BLaER1 treated with 17β-estradiol and CSF1 and Interleukin-3, amounts not matched to agents 10 nM and 100 nM (cell line): ENCODE measurements around the gene CCL25.

Source experiments
- H3K27ac ChIP-seq, 11 experiments: shearing (Covaris generic); formaldehyde crosslinking; 2 replicates each; pipeline ENCODE4 v1.8.1; 2022
- H3K27me3 ChIP-seq, 11 experiments: shearing (Covaris generic); formaldehyde crosslinking; 2 replicates each; pipeline ENCODE4 v1.8.1; 2022
- H3K36me3 ChIP-seq, 11 experiments: shearing (Covaris generic); formaldehyde crosslinking; 2 replicates each; pipeline ENCODE4 v1.8.1; 2022
- H3K4me1 ChIP-seq, 10 experiments: shearing (Covaris generic); formaldehyde crosslinking; 2 replicates each; pipeline ENCODE4 v1.8.1; 2022
- H3K4me2 ChIP-seq, 11 experiments: shearing (Covaris generic); formaldehyde crosslinking; 2 replicates each; pipeline ENCODE4 v1.8.1; 2022
- H3K4me3 ChIP-seq, 10 experiments: shearing (Covaris generic); formaldehyde crosslinking; 2 replicates each; pipeline ENCODE4 v1.8.1; 2022
- H3K9ac ChIP-seq, 11 experiments: shearing (Covaris generic); formaldehyde crosslinking; 2 replicates each; pipeline ENCODE4 v1.8.1; 2022
- H3K9me3 ChIP-seq, 11 experiments: shearing (Covaris generic); formaldehyde crosslinking; replicated peaks in 1 of 11; 2 replicates each; pipeline ENCODE4 v1.8.1; 2022
- H4K20me1 ChIP-seq, 11 experiments: shearing (Covaris generic); formaldehyde crosslinking; 2 replicates each; pipeline ENCODE4 v1.8.1; 2022
- Cebpa-rat ChIP-seq, 11 experiments: shearing (Covaris generic); IDR thresholded peaks; 2 replicates each; pipeline ENCODE4 v1.8.1; 2022

CCL25 gene

GRCh38 chr19:8110931-8111330 lies 58.4 kb downstream of the CCL25 start:
- no peaks in the 10 kb centered on the region for H4K20me1 ChIP-seq

GRCh38 chr19:8111376-8111775 lies 58.8 kb downstream of the CCL25 start:
- no peaks in the 10 kb centered on the region for H3K36me3 ChIP-seq

More at GRCh38 chr19:8110931-8111330, 58.4 kb downstream of the CCL25 start:
- Histone ChIP-seq H3K9me3 (peaks cover 0 to 7% (median 0%) of the 10 kb centered on the region in 11 experiments; a peak in 1 of 22 replicates), H3K4me3 (no peak overlapping the region), H3K9ac (no peak overlapping the region), H3K27ac (no peak overlapping the region), H3K4me2 (no peak overlapping the region), H3K4me1 (peaks cover 0 to 9% (median 4%) of the 10 kb centered on the region in 10 experiments; a peak in 5 of 20 replicates), H3K36me3 (no peaks in the 10 kb centered on the region), H3K27me3 (no peaks in the 10 kb centered on the region; a peak in 1 of 22 replicates)
- no peak for TF ChIP-seq Cebpa-rat (IDR thresholded peaks at IDR 0.05)

More at GRCh38 chr19:8111376-8111775, 58.8 kb downstream of the CCL25 start:
- Histone ChIP-seq H3K9ac (no peak overlapping the region), H3K27me3 (no peaks in the 10 kb centered on the region; a peak in 1 of 22 replicates), H3K4me1 (peaks cover 0 to 9% (median 4%) of the 10 kb centered on the region in 10 experiments; a peak in 5 of 20 replicates), H3K9me3 (peaks cover 0 to 7% (median 0%) of the 10 kb centered on the region in 11 experiments; a peak in 1 of 22 replicates), H4K20me1 (no peaks in the 10 kb centered on the region), H3K4me2 (no peak overlapping the region), H3K27ac (no peak overlapping the region), H3K4me3 (no peak overlapping the region)
- no peak for TF ChIP-seq Cebpa-rat (IDR thresholded peaks at IDR 0.05)
